PC-9 (cell line): ENCODE results near the gene OSMR.

Experiments
- CTCF ChIP-seq: fragments of 200-600 bp; sonication (generic); conservative IDR thresholded peaks from 2 replicates; pipeline ENCODE4 v1.6.1; 2017; ENCODE audit warnings: mixed run types, antibody characterized with exemption, mild to moderate bottlenecking, moderate library complexity
- EZH2 ChIP-seq: fragments of 200-600 bp; sonication (generic); IDR thresholded peaks from 2 replicates; pipeline ENCODE4 v1.8.0; 2017; ENCODE audit warnings: antibody characterized with exemption, low read depth

DNA sequence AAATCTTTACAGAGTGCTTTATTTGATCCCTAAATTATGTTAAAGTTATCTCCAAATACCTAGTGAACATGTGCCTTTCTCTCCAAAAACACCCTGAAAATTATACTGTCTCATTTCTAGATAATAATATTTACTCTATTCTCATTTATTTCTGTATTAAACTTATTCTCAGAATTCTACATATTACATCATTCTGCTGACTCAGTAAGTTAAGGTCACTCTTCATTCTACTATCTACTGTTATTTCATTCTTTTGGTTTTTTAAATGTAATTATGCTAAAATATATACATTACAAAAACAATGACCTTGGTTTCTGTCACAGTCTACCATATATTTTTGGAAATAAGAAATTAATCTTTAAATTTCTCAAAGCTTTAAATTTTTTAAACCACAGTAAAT lies 132.2 kb downstream of the OSMR start:
- no peak for TF ChIP-seq CTCF
- TF ChIP-seq EZH2: no peak
